GM12873 (cell line): Measurements from ENCODE around the gene EPSTI1.

ENCODE experiments used
- TF ChIP-seq, protein P1 (sequence below): IDR thresholded peaks from 2 replicates; pipeline ENCODE4 v1.5.1; 2012; ENCODE audit warnings: low read depth, mild to moderate bottlenecking, moderate library complexity, low read length, control low read depth; ENCODE audit not compliant: insufficient read depth; ENCODE audit errors: missing control alignments

The EPSTI1 gene

DNA sequence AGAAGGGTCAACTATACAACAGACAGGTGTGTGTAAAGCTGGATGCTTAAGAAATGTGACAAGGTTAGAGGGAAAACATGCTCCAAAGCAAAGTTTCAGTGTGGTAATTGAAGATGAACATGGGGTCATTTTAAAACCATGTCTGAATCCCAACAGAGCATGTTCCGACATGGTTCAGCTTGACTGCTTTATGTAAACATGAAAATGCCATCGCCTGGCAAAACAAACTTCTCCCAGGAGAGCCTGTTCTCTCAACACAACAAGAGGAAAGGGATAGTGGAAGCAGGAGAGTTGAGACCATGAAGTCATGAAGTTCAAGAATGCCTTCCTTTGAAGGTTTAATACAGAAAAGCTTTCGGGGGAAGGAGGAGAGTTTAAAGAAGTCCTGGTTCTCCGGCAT, 85.8 kb downstream of the EPSTI1 start:
- TF ChIP-seq, protein P1, sequence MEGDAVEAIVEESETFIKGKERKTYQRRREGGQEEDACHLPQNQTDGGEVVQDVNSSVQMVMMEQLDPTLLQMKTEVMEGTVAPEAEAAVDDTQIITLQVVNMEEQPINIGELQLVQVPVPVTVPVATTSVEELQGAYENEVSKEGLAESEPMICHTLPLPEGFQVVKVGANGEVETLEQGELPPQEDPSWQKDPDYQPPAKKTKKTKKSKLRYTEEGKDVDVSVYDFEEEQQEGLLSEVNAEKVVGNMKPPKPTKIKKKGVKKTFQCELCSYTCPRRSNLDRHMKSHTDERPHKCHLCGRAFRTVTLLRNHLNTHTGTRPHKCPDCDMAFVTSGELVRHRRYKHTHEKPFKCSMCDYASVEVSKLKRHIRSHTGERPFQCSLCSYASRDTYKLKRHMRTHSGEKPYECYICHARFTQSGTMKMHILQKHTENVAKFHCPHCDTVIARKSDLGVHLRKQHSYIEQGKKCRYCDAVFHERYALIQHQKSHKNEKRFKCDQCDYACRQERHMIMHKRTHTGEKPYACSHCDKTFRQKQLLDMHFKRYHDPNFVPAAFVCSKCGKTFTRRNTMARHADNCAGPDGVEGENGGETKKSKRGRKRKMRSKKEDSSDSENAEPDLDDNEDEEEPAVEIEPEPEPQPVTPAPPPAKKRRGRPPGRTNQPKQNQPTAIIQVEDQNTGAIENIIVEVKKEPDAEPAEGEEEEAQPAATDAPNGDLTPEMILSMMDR: no peak

DNA sequence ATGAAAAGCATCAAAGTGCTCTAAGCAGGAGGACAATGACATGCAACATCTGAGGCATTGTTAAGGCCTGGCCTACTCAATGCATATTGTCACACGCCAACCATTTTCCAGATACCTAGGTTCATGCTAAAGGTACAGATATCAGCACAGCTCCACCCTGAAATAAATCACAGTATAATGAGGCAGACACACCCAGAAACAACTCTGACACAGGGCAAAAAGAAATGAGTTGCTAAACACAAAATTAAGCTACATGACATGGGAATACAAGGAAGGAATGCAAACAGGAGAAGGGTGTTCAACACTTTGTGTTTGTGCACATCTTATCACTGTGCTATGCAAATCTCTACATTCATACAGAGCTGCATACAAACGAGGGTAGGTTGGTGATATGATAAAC, 86.5 kb downstream of the EPSTI1 start:
- TF ChIP-seq, protein P1: no peak

GRCh38 chr13:42899266-42899665, 92.8 kb downstream of the EPSTI1 start:
- TF ChIP-seq, protein P1: no peak

DNA sequence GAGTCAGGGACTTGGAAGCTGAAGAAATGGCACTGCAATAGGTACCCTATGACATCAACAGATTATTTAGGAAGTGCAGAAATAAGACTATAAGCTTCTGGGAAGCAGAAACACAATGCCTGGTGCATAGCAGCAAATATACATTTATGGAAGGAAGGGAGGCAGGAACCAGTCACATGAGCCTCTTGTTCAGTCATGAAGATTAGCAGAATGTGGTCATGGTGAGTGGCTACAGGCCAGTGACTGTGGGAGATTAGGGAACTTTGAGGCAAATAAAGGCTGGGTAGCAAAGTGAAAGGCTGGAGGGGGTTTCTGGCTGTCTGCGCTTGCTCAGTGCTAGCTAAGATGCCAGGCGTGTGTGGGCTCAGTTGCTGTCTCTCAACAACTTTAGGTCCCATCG, 96.3 kb downstream of the EPSTI1 start:
- TF ChIP-seq, protein P1: no peak

DNA sequence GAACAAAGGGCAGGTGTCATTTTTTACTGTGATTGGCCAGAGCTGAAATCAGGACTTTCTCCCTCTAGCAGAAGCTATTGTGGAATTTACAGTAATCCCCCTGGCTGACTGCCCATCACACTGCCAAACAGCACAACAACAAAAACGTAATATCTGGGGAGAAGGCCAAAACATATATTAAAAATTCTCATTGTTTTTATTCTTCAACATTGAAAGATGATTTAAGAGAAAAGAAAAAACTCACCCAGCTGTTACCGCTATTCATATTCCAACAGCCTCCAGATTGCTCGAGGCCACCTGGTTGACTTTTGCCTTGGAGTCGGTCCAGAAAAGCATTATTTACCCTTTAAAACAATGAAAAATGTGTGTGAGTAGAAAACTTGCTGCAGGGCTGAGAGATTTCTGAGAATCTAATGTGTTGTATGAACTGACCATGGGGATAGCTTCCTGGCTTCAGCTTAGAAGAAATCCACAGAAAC, 97.2 kb downstream of the EPSTI1 start:
- TF ChIP-seq, protein P1: no peak

GRCh38 chr13:42893214-42893671, 98.8 kb downstream of the EPSTI1 start:
- TF ChIP-seq, protein P1: no peak

GRCh38 chr13:42892760-42893159, 99.3 kb downstream of the EPSTI1 start:
- TF ChIP-seq, protein P1: no peak

- TF ChIP-seq, protein P1: no peak
Measured at GRCh38 chr13:42891591-42891990, 100.5 kb downstream of the EPSTI1 start.
